Right atrium auricular region (tissue), 2 donors: ENCODE results near the gene LSP1. TPM values are rescaled to one million over a fixed set of nuclear protein-coding genes. Genes with fewer than 3 reads are reported as not detected.
A peak's percentile ranks its signal among the peaks of the same experiment; 100 is the strongest.

ENCODE experiments used
- DNase-seq: peaks from one replicate; pipeline ENCODE4 v3.0.0-alpha.2; 2019; ENCODE audit warnings: low spot score
- H3K27ac ChIP-seq, 2 donors: fragments of 200-600 bp; sonication (generic); 1 replicate in 1 of 2; 2 replicates in 1 of 2; pipeline ENCODE4 v1.5.1; 2016 to 2019
- H3K27me3 ChIP-seq, 2 donors: fragments of 200-600 bp; sonication (generic); one replicate each; pipeline versions ENCODE4 v1.5.1 to v1.6.0; 2017 to 2019
- H3K36me3 ChIP-seq: fragments of 200-600 bp; sonication (generic); one replicate; pipeline ENCODE4 v1.5.1; 2016
- H3K4me1 ChIP-seq, 2 donors: fragments of 200-600 bp; sonication (generic); one replicate each; pipeline versions ENCODE4 v1.5.1 to v1.6.0; 2017 to 2019
- H3K4me3 ChIP-seq, 2 donors: fragments of 200-600 bp; sonication (generic); 1 replicate in 1 of 2; 2 replicates in 1 of 2; pipeline ENCODE4 v1.5.1; 2017 to 2019; ENCODE audit warnings: mild to moderate bottlenecking in 1 of 2, moderate library complexity in 1 of 2
- H3K9me3 ChIP-seq, 2 donors: fragments of 200-600 bp; sonication (generic); one replicate each; pipeline ENCODE4 v1.5.1; 2019
- CTCF ChIP-seq, 2 donors: fragments of 200-600 bp; sonication (generic); IDR thresholded peaks; one replicate each; pipeline ENCODE4 v1.5.1; 2019; ENCODE audit warnings: antibody characterized with exemption in 2 of 2
- total RNA-seq, 2 donors: library from RNA; depleted of rRNA; stranded (reverse); fragments of >200 nt; gene quantifications; one replicate each; pipeline ENCODE4 v1.1.0, GENCODE V29; 2016

The LSP1 gene
- total RNA-seq, 2 donors from 2014 or later: 7.9 to 12.1 TPM

DNA sequence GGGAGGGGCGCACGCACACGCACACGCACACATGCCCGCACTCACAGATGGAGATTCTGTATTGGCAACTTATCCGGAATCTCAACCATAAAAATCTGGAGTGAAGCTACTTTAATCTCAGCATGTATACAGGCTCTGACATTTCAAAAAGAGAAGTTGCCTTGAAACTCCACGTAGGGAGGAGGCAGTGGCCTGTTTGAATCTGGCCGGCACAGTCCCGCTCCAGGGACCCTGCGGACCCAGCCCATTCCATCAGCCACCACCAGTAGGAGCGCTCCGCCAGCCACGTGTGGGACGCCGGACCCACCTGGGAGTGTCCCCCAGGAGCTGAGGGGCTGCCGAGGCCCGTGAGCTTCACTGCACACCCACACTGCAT lies 20.0 kb upstream of the LSP1 start:
- no peak for DNase-seq
- H3K4me3 ChIP-seq: peak overlapping the region in 1 of 2 donors; percentile 35
- no peaks in the 10 kb centered on the region for H3K9me3 ChIP-seq
- no peaks in the 10 kb centered on the region for H3K27me3 ChIP-seq
- no peak overlapping the region for H3K27ac ChIP-seq
- peaks cover 0 to 14% of the 10 kb centered on the region in 2 donors for H3K4me1 ChIP-seq
- TF ChIP-seq CTCF (IDR thresholded peaks at IDR 0.05): no peak
- no peaks in the 10 kb centered on the region for H3K36me3 ChIP-seq

GRCh38 chr11:1834062-1834610 lies 18.7 kb upstream of the LSP1 start:
- H3K36me3 ChIP-seq: no peaks in the 10 kb centered on the region
- TF ChIP-seq CTCF (IDR thresholded peaks at IDR 0.05): no peak
- H3K9me3 ChIP-seq: no peaks in the 10 kb centered on the region
- H3K27ac ChIP-seq: no peak overlapping the region
- no peaks in the 10 kb centered on the region for H3K27me3 ChIP-seq
- H3K4me1 ChIP-seq: peaks cover 0 to 16% of the 10 kb centered on the region in 2 donors
- no peak for DNase-seq
- H3K4me3 ChIP-seq: no peak overlapping the region

- no peak for TF ChIP-seq CTCF (IDR thresholded peaks at IDR 0.05)
- no peak within 1 kb of the TSS for H3K4me3 ChIP-seq
- H3K27me3 ChIP-seq: no peaks in the 10 kb centered on the region
- no peaks in the 10 kb centered on the region for H3K36me3 ChIP-seq
- no peaks in the 10 kb centered on the region for H3K9me3 ChIP-seq
- peaks cover 0 to 16% of the 10 kb centered on the region in 2 donors for H3K4me1 ChIP-seq
- no peak within 1 kb of the TSS for H3K27ac ChIP-seq
- no peak for DNase-seq
These were observed 17.9 kb upstream of the LSP1 start, which contains the start of gene SYT8 for GRCh38 chr11:1834779-1835670. TSS of gene SYT8 (plus strand) at chr11:1834990. CDS start at chr11:1835106, 116 bp downstream.

DNA sequence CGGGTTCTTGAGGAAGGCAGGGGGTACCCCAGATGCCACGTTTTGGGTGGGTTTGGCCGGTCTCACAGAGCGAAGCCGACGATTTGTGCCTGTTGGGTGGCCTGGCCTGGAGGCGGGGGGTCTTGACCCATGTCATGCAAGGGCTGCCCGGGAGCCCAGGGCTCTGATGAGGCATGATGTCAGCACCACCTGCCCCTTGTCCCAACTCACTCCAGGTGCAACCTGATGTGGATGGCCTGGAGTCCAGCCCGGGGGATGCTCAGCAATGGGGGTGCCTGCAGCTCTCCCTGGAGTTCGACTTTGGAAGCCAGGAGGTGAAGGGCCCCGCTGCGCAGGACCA lies 17.2 kb upstream of the LSP1 start:
- DNase-seq: no peak
- no peaks in the 10 kb centered on the region for H3K36me3 ChIP-seq
- H3K4me1 ChIP-seq: peaks cover 0 to 16% of the 10 kb centered on the region in 2 donors
- no peaks in the 10 kb centered on the region for H3K27me3 ChIP-seq
- TF ChIP-seq CTCF (IDR thresholded peaks at IDR 0.05): no peak
- H3K4me3 ChIP-seq: no peak overlapping the region
- no peaks in the 10 kb centered on the region for H3K9me3 ChIP-seq
- no peak overlapping the region for H3K27ac ChIP-seq

GRCh38 chr11:1836011-1836945 lies 16.6 kb upstream of the LSP1 start:
- TF ChIP-seq CTCF (IDR thresholded peaks at IDR 0.05): no peak
- no peak overlapping the region for H3K4me3 ChIP-seq
- no peaks in the 10 kb centered on the region for H3K36me3 ChIP-seq
- no peaks in the 10 kb centered on the region for H3K9me3 ChIP-seq
- no peaks in the 10 kb centered on the region for H3K27me3 ChIP-seq
- H3K4me1 ChIP-seq: peaks cover 0 to 16% of the 10 kb centered on the region in 2 donors
- no peak overlapping the region for H3K27ac ChIP-seq
- DNase-seq: no peak
